Posterior vena cava (tissue), 2 donors: Measurements from ENCODE around the gene EHD3. TPM values are rescaled to one million over a fixed set of nuclear protein-coding genes. Genes with fewer than 3 reads are reported as not detected.

Source experiments
- DNase-seq: peaks from one replicate; pipeline ENCODE4 v3.0.0-alpha.2; 2020; ENCODE audit warnings: low spot score
- intact Hi-C, 2 donors: fragments of 100-400 bp; cut with DNase I; formaldehyde crosslinking; loops; one replicate each; pipeline versions ENCODE4 v1.14.1 to v1.14.2; 2022 to 2023
- total RNA-seq, 2 donors: library from RNA; stranded (reverse); fragmentation: NEBNext Ultra II Directional; extraction: Animal tissue kit (Norgen Biotek cat#: 25700); gene quantifications; one replicate each; pipeline ENCODE4 v1.2.1, GENCODE V29; 2021
- donor health status: DM: yes; HTN: yes; CAD: no.
- donor health status: DM: yes; HTN: yes; CAD: no.

The EHD3 gene
- total RNA-seq, 2 donors from 2014 or later = 17.4 to 28.7 TPM

GRCh38 chr2:31207790-31208189, 26.2 kb upstream of the EHD3 start:
- intact Hi-C loops = no loop called here
- no peak for DNase-seq

GRCh38 chr2:31208240-31208639, 25.7 kb upstream of the EHD3 start:
- intact Hi-C loops = no loop called here
- no peak for DNase-seq

- DNase-seq = no peak
- intact Hi-C loops = no loop called here
Observed at GRCh38 chr2:31212659-31213600, 21.0 kb upstream of the EHD3 start.

GRCh38 chr2:31213601-31214443, 20.1 kb upstream of the EHD3 start:
- intact Hi-C loops = no loop called here
- no peak for DNase-seq

- intact Hi-C loops = no loop called here
- DNase-seq = no peak
Observed at GRCh38 chr2:31214444-31214915, 19.5 kb upstream of the EHD3 start.

GRCh38 chr2:31216734-31217133, 17.2 kb upstream of the EHD3 start:
- intact Hi-C loops = no loop called here

GRCh38 chr2:31217465-31218200, 16.3 kb upstream of the EHD3 start, which contains the start of gene CAPN14:
CAPN14 (minus strand) TSS chr2:31217515; CDS start chr2:31205447, 12,068 bp downstream.
- no peak for DNase-seq
- intact Hi-C loops = no loop called here

More at GRCh38 chr2:31216734-31217133, 17.2 kb upstream of the EHD3 start:
- no peak for DNase-seq

- intact Hi-C loops = no loop called here
- no peak for DNase-seq
Observed at GRCh38 chr2:31219131-31219969, 14.6 kb upstream of the EHD3 start.

GRCh38 chr2:31221544-31221943, 12.4 kb upstream of the EHD3 start:
- DNase-seq = no peak
- intact Hi-C loops = no loop called here

- intact Hi-C loops = no loop called here
- no peak for DNase-seq
Observed at GRCh38 chr2:31222071-31222470, 11.9 kb upstream of the EHD3 start.

GRCh38 chr2:31223026-31223425, 10.9 kb upstream of the EHD3 start:
- intact Hi-C loops = no loop called here
- no peak for DNase-seq

GRCh38 chr2:31223749-31224148, 10.2 kb upstream of the EHD3 start:
- intact Hi-C loops = no loop called here
- no peak for DNase-seq

- DNase-seq = no peak
- intact Hi-C loops = no loop called here
Observed at GRCh38 chr2:31226266-31226665, 7.7 kb upstream of the EHD3 start.

GRCh38 chr2:31227110-31227509, 6.8 kb upstream of the EHD3 start:
- DNase-seq = no peak
- intact Hi-C loops = no loop called here

- intact Hi-C loops = no loop called here
- no peak for DNase-seq
Observed at GRCh38 chr2:31227711-31228125, 6.2 kb upstream of the EHD3 start.

GRCh38 chr2:31228717-31229116, 5.2 kb upstream of the EHD3 start:
- intact Hi-C loops = no loop called here
- DNase-seq = no peak

- DNase-seq = no peak
- intact Hi-C loops = loop anchor here (5.0 to 10.0 kb wide), 2 partner anchors 102 to 104 kb away; no protein-coding TSS in a partner anchor
Observed at GRCh38 chr2:31230751-31231150, 3.2 kb upstream of the EHD3 start.

GRCh38 chr2:31231571-31232302, 2.2 kb upstream of the EHD3 start:
- intact Hi-C loops = loop anchor here (5.0 to 10.0 kb wide), 2 partner anchors 101 to 103 kb away; no protein-coding TSS in a partner anchor

More at GRCh38 chr2:31231571-31232302, 2.2 kb upstream of the EHD3 start:
- DNase-seq = no peak
